Loucy (cell line): ENCODE measurements around the gene SLC35F3.

Experiments used
- H2AFZ ChIP-seq: fragments of 200-600 bp; sonication (generic); 2 replicates; pipeline ENCODE4 v1.6.0; 2016; ENCODE audit warnings: antibody characterized with exemption, mild to moderate bottlenecking, low read length, moderate library complexity
- H3F3A ChIP-seq: fragments of 200-600 bp; 2 replicates; pipeline ENCODE4 v1.6.0; 2016; ENCODE audit warnings: antibody characterized with exemption, low read depth, mild to moderate bottlenecking
- H3K27me3 ChIP-seq: fragments of 200-600 bp; sonication (generic); 2 replicates; pipeline ENCODE4 v1.6.1; 2014; ENCODE audit warnings: low read length, mild to moderate bottlenecking; ENCODE audit not compliant: insufficient read depth, poor library complexity, severe bottlenecking
- H3K36me3 ChIP-seq: fragments of 200-600 bp; sonication (generic); 2 replicates; pipeline ENCODE4 v1.6.1; 2016; ENCODE audit warnings: low read length; ENCODE audit not compliant: insufficient read depth
- H3K4me1 ChIP-seq: fragments of 200-600 bp; sonication (generic); 2 replicates; pipeline ENCODE4 v1.5.1; 2014; ENCODE audit warnings: low read length, mild to moderate bottlenecking; ENCODE audit not compliant: insufficient read depth, poor library complexity, severe bottlenecking
- H3K4me2 ChIP-seq: fragments of 200-600 bp; sonication (generic); 2 replicates; pipeline ENCODE4 v1.6.0; 2014; ENCODE audit warnings: antibody characterized with exemption, low read length, low read depth, mild to moderate bottlenecking; ENCODE audit not compliant: poor library complexity, severe bottlenecking
- H3K4me3 ChIP-seq: fragments of 200-600 bp; sonication (generic); 2 replicates; pipeline ENCODE4 v1.5.1; 2014; ENCODE audit warnings: low read length, mild to moderate bottlenecking, mixed read lengths; ENCODE audit not compliant: poor library complexity, severe bottlenecking
- H3K79me2 ChIP-seq: fragments of 200-600 bp; sonication (generic); 2 replicates; pipeline ENCODE4 v1.6.1; 2014; ENCODE audit warnings: low read length; ENCODE audit not compliant: insufficient read depth
- H3K9ac ChIP-seq: fragments of 200-600 bp; sonication (generic); 2 replicates; pipeline ENCODE4 v1.6.0; 2014; ENCODE audit warnings: mild to moderate bottlenecking, low read depth, low read length, moderate library complexity; ENCODE audit not compliant: poor library complexity, severe bottlenecking
- H3K9me2 ChIP-seq: fragments of 200-600 bp; sonication (generic); replicated peaks from 2 replicates; pipeline ENCODE4 v1.6.1; 2016; ENCODE audit warnings: low read depth, low read length, mixed read lengths
- H3K9me3 ChIP-seq: fragments of 200-600 bp; sonication (generic); 2 replicates; pipeline ENCODE4 v1.6.1; 2014; ENCODE audit warnings: mild to moderate bottlenecking, antibody characterized with exemption, low read length, low read depth; ENCODE audit not compliant: insufficient read depth
- H4K20me1 ChIP-seq: fragments of 200-600 bp; sonication (generic); 2 replicates; pipeline ENCODE4 v1.6.0; 2014; ENCODE audit warnings: antibody characterized with exemption, low read length, mild to moderate bottlenecking; ENCODE audit not compliant: insufficient read depth, poor library complexity, severe bottlenecking
- EZH2phosphoT487 ChIP-seq: fragments of 200-600 bp; IDR thresholded peaks from 2 replicates; pipeline ENCODE4 v1.6.1; 2018; ENCODE audit warnings: antibody characterized with exemption, mild to moderate bottlenecking, moderate library complexity, borderline replicate concordance
- TF ChIP-seq, protein P1 (sequence below): fragments of 200-600 bp; sonication (generic); conservative IDR thresholded peaks from 2 replicates; pipeline ENCODE4 v1.5.1; 2014; ENCODE audit warnings: mild to moderate bottlenecking, antibody characterized with exemption, low read length

The SLC35F3 gene

DNA sequence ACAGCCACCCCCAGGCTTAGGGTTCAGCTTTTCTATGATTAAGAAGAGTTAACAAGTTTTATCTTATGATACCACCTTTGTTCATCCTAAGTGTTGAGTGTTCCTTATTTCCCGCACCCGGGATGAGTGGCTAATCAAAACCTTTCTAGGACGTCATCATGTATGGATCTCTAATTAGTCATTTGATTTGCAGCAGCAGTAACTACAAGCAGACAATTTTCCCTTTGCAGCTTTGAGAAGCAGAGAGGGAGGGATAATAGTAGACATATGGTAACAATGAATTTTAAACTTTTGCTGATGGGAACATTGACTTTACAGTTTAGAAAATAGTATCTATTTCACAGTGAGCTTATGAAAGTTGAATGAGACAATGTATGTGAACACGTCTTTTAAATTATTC is 30.8 kb upstream of the SLC35F3 start:
- Histone ChIP-seq H3K9me2 (no peaks in the 10 kb centered on the region), H3K9me3 (no peaks in the 10 kb centered on the region), H3K4me1 (no peaks in the 10 kb centered on the region), H3K36me3 (no peaks in the 10 kb centered on the region), H3K4me2 (no peak overlapping the region), H2AFZ (no peak overlapping the region), H3K9ac (no peak overlapping the region), H3F3A (no peaks in the 10 kb centered on the region), H3K4me3 (no peak overlapping the region), H3K27me3 (no peaks in the 10 kb centered on the region), H3K79me2 (no peaks in the 10 kb centered on the region), H4K20me1 (no peaks in the 10 kb centered on the region)
- TF ChIP-seq, protein P1, sequence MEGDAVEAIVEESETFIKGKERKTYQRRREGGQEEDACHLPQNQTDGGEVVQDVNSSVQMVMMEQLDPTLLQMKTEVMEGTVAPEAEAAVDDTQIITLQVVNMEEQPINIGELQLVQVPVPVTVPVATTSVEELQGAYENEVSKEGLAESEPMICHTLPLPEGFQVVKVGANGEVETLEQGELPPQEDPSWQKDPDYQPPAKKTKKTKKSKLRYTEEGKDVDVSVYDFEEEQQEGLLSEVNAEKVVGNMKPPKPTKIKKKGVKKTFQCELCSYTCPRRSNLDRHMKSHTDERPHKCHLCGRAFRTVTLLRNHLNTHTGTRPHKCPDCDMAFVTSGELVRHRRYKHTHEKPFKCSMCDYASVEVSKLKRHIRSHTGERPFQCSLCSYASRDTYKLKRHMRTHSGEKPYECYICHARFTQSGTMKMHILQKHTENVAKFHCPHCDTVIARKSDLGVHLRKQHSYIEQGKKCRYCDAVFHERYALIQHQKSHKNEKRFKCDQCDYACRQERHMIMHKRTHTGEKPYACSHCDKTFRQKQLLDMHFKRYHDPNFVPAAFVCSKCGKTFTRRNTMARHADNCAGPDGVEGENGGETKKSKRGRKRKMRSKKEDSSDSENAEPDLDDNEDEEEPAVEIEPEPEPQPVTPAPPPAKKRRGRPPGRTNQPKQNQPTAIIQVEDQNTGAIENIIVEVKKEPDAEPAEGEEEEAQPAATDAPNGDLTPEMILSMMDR, result no peak
- TF ChIP-seq EZH2phosphoT487, result no peak

GRCh38 chr1:233879841-233880240 is 24.6 kb upstream of the SLC35F3 start:
- H3K27me3 ChIP-seq, result no peaks in the 10 kb centered on the region
- no peaks in the 10 kb centered on the region for H3F3A ChIP-seq
- no peaks in the 10 kb centered on the region for H4K20me1 ChIP-seq
- no peaks in the 10 kb centered on the region for H3K36me3 ChIP-seq
- no peaks in the 10 kb centered on the region for H3K79me2 ChIP-seq
- TF ChIP-seq, protein P1, result no peak
- no peak for TF ChIP-seq EZH2phosphoT487
- no peaks in the 10 kb centered on the region for H3K9me3 ChIP-seq
- H3K4me2 ChIP-seq, result no peak overlapping the region
- no peak overlapping the region for H2AFZ ChIP-seq
- no peaks in the 10 kb centered on the region for H3K4me1 ChIP-seq
- H3K9me2 ChIP-seq, result no peaks in the 10 kb centered on the region
- H3K4me3 ChIP-seq, result no peak overlapping the region
- no peak overlapping the region for H3K9ac ChIP-seq

DNA sequence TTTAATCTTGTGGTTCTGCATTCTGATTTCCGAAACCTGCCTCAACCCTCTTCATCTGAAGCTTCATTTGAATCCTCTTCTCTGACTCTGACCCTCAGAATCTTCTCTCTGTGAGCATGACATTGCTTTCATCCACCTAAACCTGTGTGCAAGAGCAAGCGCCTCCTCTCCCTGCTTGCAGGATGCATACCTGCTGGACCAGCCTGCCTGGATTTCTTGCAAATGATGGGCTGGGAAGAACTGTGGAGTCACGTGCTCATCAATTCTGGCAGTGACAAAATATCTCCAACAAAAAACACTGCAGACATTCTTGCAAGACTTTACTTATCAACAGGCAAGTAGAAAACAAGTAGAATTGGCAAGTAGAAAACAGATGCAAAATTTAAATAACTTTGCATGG is 20.8 kb upstream of the SLC35F3 start:
- no peaks in the 10 kb centered on the region for H4K20me1 ChIP-seq
- no peaks in the 10 kb centered on the region for H3K79me2 ChIP-seq
- H3F3A ChIP-seq, result no peaks in the 10 kb centered on the region
- H3K4me3 ChIP-seq, result no peak overlapping the region
- H3K36me3 ChIP-seq, result no peaks in the 10 kb centered on the region
- H2AFZ ChIP-seq, result no peak overlapping the region
- H3K27me3 ChIP-seq, result no peaks in the 10 kb centered on the region
- no peaks in the 10 kb centered on the region for H3K9me3 ChIP-seq
- H3K9ac ChIP-seq, result no peak overlapping the region
- no peaks in the 10 kb centered on the region for H3K9me2 ChIP-seq
- TF ChIP-seq, protein P1, result no peak
- TF ChIP-seq EZH2phosphoT487, result no peak
- no peaks in the 10 kb centered on the region for H3K4me1 ChIP-seq
- no peak overlapping the region for H3K4me2 ChIP-seq
